GM18519 (cell line): Measurements from ENCODE around the gene ZNF322.

Experiments used
- ATAC-seq: cut with Tn5 transposase; IDR thresholded peaks from one replicate; pipeline ENCODE4 v1.9.1; 2021; ENCODE audit warnings: mild to moderate bottlenecking, moderate library complexity; ENCODE audit not compliant: unreplicated experiment, low FRiP score

Gene ZNF322

DNA sequence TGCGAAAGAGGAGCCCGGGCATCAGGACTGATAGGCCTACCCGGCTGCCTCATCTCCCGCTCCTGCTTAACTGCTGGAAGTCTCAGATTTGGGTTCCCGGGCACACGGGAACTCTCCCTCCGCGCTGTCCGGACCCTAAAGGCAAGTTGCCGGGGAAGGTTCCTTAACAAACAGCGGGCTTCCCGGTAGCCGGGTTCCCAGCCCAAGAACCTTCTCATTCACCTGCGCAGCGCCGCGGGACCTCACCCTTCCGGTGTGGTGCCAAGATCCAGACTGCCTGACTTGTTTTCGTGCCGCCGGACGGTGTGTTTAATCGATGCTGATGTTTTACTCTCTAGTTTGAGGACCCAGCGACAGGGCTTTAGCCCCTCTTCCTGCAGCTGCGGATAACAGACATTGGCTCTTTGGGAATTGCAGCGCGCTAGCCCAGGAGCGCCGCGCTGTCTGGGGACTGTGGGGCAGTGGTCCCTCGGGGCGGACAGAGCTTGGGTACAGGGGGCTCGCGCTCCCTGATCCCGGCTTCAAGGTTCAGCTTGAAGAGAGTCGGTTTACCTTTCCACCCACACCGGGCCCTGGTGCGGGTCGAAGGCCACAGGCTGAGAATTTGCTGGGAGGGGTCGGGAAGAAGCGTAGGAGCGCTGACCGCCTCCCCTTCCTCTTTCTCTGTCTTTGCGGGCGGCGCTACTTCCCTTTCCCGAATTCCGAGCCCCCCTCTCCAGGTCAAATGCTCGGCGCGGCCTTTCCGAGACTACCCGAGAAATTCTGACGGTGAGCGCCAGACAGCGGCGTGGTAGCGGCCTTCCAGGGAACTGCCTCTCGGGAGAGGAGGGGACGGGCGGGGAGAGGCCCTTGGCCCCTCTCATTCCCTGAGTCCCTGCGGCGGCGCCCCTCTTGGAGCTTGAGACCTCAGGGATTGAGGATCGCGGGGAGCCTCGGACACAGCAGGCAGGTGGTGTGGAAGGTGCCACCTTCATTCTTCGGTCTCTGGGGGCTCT, 45.6 kb downstream of the ZNF322 start:
- no peak for ATAC-seq

DNA sequence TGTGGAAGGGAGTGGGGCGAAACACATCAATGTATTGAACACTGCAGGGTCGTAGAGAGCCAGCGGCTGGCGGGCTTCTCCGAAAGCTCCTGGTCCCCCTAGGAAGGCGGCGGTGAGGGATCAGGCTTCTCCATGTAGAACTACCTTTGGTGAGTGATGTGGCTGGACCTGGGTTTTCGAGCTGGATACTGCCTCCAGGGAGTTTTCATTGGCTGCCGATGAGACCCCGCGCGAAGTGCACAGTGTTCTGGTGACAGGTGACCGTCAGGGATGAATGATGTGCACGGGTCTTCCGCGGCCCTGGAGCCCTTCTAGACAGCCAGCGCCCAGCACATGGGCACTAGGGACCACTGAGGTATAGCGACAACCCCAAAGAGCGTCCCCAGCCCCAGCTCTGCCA, 46.3 kb downstream of the ZNF322 start:
- no peak for ATAC-seq

DNA sequence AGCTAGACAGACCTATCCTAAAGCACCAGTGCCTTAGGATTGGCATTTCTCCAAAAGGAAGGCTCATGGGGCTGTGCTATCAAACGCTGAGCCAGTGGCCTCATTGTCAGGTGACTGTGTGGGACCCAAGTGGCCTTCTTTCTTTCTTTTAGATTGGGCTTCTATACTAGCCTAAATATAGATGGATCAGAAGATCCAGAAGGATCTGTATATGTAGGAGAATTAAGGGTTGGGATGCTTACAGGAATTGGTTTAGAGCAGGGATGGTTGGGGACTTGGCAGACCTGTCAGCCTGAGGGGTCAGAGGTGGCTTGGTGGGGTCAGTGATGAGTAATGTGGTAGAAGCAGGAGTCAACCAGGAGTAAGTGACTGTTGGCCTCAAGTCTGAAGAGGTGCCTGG, 47.9 kb downstream of the ZNF322 start:
- ATAC-seq = no peak

DNA sequence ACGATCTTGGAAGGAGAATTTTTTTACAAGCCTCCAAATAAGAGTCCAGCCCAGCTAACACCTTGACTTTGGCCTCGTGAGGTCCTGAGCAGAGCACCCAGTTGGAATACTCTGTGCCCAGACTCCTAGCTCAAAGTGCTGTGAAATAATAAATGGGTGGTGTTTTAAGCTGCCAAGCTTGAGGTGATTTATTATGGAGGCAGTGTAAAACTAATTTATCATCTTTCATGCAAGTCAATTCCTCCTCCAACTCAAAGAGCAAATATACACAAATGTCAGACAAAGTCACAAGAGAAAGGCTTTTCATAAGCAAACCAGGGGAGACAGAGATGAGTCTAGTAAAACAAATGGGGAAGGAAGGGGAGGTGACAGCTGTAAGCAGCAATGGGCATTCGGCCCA, 50.1 kb downstream of the ZNF322 start:
- ATAC-seq = no peak

DNA sequence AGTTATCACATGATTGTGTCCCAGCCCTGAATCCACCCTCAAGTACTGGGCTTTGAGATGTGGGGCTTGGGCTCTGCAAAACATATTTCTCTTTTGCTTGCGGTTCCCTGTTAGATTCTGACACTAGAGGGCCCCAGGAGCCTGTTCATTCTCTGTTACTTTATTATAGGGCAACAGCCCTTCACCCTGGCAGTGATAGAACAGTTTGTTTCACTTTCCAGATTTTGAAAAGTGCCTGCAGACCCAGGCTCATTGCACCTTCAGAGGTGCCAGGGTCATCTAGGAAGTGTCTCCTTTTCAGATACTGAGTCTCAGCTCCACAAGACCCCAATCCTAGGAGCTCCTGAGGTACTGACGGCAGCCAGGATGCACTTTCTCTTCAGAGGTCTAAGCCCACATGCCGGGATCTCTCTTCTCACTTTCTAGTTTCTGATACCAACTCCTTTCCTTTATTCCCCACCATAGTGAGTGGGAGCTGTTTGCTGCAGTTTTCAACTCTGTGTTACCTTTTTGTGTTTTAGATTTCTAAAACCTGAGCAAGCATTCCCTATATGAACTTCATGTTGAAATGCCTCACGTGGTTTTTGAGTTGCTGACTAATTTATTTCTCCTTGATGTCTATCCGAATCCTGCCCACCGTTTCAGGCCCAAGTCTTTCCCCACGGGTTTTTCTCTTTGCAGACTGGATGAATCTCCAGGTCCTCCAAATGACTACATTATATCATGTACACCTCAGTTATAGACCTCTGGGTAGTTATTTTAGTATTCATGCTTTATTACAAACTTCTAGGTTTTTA, 51.9 kb downstream of the ZNF322 start:
- peak; percentile 62 for ATAC-seq

DNA sequence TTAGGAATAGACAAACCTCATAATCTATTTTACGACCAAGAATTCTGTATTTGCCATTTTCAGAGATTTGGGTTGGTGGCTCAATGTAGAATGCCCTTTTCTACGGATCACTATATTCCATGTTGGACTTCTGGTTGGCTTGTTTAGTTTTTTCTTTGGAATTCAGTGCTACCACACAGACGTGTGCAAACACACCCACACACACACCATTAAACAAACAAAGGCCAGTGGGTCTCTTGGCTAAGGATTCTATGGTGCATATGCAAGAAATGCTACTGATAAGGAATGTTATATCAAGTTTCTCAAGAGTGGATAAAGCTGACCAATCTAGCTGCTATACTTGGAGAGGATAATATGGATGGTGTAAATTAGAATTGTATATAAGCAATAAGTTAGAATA, 54.7 kb downstream of the ZNF322 start:
- ATAC-seq = no peak

DNA sequence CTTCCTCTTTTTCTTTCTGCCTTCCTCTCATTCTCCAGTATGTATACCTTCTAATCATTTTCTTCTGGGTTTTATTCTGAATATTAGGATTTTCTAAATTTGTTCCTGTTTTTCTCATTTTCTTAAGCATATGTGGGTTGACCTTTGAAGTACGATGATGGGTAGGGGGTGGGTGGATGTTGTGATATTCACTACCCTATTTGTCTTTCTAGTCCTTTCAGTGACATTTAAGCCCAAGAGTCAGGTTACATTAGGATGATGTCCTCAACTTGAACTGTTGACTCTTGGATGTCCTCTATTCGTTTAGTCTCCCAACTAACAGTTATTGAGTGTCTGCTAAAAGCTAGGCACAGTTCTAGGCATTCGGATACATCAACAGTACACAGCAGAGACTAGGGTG, 55.5 kb downstream of the ZNF322 start:
- no peak for ATAC-seq

DNA sequence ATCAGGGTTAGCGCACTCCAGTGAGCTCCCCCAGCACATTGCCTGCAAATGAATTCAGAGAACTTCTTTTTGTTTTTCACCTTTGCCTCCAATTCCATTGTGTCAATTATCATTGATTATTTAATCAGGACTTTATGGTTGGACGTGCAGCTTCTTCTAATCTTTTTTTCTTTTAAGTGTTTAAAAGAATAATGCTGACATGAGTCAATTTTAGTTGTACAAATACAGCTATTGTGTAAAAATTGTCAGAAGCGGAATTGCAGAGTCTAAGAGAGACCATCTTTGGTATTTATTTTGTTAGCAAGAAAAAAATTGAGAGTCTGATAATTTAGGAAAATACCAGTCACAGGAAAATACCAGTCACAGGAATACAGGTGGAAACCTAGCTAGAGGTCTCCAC, 57.3 kb downstream of the ZNF322 start:
- ATAC-seq = no peak

DNA sequence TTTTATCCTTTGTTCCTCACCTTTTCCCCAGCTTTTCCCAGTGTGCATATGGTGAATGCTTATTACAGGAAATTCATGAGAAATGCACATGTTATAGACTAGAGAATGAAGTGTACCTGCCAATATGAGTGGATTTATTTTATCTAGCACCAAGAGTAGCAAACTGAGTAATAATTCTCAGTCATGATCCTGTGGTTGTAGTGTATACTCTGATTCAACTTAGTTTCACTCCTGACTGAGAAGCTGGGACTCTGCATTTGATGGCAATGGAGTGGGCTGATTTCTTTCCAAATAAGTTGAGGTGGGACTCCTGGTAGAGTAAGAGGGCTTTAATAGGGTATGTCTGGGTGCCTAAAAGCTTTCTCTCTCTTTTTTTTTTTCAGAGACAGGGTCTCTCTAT, 58.8 kb downstream of the ZNF322 start:
- ATAC-seq = no peak

DNA sequence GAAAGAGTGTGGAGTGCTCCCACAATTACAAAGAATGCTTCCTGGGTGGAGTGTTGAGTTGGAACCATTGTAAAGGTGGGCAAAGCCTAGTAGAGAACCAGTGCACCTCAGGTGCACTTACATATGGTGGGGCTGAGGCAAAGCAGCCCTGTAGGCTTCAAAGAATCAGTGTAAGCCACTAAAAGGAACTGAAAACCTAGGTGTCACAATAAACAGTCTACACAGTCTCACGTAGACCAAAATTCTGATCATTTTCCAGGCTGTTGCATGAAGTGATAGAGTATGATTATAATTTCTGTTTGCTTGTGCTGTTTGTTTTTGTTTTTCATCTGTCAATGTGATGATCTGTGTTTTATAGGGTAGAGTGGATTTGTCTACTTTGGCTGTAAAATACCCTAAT, 60.0 kb downstream of the ZNF322 start:
- ATAC-seq = no peak

DNA sequence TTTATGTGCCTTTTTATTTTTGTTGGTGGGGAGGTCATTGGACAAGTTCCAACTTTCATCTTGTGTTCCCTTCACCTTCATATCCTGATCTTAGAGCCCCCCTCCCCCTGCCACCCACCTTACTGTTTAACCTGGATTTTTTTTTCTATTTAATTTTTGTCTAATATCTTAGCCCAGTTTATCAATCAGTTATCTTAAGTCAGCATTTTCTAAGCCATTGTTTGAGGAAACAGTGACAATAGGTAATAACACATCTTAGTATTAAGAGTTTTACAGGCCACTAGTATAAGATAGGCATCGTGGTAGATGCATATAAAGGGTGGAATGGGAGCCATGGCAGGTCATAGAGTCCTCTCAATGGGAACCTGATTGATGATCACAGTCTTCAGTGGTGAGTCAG, 60.4 kb downstream of the ZNF322 start:
- ATAC-seq = no peak

DNA sequence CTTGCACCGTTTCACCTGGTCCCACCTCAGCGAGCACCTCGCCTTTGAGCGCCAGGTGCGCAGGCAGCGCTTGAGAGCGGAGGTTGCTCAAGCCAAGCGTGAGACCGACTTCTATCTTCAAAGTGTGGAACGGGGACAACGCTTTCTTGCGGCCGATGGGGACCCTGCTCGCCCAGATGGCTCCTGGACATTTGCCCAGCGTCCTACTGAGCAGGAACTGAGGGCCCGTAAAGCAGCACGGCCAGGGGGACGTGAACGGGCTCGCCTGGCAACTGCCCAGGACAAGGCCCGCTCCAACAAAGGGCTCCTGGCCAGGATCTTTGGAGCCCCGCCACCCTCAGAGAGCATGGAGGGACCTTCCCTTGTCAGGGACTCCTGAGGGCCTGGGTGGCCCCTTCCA, 61.3 kb downstream of the ZNF322 start:
- ATAC-seq = no peak

DNA sequence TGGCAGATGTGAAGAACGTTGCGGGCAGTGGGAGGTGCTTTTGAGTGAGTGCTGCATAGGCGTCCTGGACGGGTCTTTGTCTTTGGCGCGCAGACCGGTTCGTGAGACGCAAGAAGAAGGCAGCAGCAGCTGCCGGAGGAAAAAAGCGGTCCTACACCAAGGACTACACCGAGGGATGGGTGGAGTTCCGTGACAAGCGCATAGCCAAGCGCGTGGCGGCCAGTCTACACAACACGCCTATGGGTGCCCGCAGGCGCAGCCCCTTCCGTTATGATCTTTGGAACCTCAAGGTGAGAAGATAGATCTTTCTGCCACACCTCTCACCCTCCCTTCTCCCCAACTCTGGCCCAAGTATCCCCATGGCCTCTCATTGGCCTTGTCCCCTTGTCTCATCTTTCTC, 61.7 kb downstream of the ZNF322 start:
- ATAC-seq = no peak

DNA sequence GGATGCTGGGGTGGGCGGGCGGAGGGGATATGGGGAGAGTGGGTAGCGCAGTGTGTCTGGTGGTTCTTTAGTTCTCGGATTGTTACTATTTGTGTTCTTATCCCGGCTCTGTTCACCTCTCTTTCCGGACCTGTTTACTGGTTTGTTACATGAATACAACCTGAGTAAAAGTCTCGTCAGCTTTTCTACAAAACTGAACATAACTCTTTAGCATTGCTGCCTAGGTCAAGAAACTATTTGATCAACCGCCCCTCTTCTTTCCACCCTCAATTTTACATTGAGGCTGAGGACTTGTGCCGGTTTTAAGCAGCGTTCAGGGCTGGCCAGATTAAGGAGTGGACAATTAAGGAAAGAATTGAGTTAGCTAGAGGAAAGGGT, 62.2 kb downstream of the ZNF322 start:
- ATAC-seq = no peak

DNA sequence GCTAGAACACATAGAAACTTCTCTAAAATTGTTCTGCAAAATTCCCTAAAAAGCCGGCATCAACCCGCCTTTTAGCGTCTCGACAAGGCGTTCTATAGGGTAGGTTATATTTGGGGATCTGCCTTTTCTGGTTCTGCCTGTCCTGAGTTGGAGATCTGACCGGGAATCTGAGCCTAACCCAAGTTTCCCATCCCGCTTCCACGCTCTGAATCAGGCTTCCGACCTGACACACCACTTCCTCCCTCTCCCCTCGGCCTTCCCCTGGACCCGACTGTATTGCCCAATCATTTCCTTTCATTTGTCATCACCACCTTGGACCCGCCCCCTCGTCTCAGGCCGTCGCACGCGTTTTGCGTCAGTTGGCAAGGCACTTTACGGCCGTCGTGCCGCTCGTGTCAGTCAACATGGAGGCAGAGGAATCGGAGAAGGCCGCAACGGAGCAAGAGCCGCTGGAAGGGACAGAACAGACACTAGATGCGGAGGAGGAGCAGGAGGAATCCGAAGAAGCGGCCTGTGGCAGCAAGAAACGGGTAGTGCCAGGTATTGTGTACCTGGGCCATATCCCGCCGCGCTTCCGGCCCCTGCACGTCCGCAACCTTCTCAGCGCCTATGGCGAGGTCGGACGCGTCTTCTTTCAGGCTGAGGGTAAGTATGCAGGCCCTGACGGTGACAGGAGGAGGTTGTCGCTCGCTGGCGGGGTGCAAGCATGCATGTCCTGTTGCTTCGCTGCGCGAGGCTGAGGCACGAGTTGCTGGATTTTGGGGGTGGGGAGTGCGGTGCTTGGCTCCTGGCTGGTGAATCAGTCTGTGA, 62.8 kb downstream of the ZNF322 start, which contains the start of gene ABT1:
Gene ABT1, plus strand, starts transcription at position 375 of the 810 bp plus-strand sequence. Its CDS starts 30 bp downstream, at position 405.
- peak; percentile 39 for ATAC-seq

DNA sequence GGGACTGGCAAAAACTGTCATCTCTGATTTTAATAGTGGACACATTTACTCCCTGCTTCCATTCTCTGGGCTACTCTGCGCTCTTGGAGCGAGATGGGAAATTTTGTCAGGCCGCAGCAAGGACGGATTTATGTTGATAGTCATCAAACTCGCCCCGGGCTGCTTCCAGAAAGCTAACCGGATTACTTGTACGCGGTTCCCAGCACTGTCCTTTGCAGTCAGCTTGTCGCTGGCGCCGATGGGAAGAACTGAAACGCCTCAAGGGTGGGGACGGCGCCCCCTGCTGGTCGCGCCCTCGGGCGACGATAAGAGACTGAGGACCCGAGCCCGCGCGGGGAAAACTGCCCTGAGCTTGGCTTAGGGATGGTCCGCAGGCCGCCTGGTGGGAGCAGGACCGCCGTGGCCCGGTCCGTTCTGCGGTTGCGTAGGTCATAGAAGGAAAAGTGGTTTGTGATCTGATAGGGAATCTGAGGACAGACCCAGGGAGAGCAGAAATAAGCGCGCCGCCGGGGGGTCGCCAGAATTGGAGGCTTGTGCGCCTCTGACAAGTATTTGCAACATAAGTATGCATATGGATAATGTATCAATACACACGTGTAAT, 63.8 kb downstream of the ZNF322 start:
- ATAC-seq = no peak

DNA sequence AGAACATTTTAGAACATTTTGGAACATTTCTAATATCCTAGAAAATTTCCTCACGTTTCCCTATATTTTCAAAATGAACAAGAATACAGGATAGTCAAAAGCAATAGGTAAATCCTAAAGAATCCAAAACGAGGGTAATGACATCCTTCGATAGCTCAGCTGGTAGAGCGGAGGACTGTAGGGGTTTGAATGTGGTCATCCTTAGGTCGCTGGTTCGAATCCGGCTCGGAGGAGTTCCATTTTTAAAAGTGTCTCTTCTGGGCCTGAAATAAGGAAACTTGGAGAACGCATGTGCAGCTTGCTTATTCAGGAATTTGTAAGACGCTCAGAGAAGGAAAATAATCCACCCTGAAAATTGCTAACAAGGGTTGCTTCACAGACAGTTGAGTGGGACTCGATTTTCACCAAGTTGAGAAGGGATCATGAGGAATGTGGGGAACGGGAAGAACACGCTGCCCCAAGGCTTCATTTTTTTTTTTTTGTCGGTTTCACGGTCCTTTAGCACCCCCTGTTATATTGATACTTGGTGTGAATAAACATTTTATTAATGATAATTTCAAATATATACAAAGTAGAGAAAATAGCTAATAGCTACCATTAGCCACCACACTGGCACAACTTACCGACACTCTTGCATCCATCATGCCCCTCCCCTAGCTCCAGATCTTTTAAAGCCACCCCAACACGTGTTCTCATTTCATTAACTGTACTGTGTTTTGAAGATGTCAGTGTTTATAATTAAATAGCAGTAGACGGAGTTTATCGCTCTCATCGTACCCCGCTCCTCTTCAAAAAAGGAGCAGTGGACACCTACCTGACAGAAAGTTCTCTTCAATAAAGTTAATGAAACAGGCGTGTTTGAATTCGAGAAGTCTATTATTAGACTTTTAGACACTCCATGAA, 64.6 kb downstream of the ZNF322 start:
- no peak for ATAC-seq

DNA sequence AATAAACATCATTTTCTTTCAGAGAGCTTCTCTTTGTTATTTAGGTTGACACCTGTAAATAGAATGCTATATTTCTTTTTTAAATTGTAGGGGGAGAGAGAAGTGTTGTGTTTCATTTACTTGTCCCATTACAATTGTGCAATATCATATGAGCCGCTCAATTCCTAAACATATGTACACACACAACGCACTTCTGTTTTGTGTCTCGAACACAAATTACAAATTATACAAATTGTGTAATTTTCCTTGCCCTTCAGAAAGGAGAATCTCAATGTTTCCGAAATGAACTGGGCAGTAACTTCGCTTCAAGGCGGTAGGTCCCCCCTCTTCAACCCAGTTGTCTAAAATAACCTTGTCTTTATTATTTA, 65.4 kb downstream of the ZNF322 start:
- ATAC-seq = no peak
